SKM-1 treated with dmso at 0.1 percent for 144 hours (cell line): ENCODE measurements around the gene DYRK1A.

Experiments
- DNase-seq: peaks from one replicate; lab custom pipeline; 2025; ENCODE audit not compliant: unreplicated experiment; lab: John Stamatoyannopoulos, UW

The DYRK1A gene

GRCh38 chr21:37475186-37475868 is 108.8 kb downstream of the DYRK1A start:
- no peak for DNase-seq

- no peak for DNase-seq
These were observed 112.2 kb downstream of the DYRK1A start for GRCh38 chr21:37478794-37479193.

GRCh38 chr21:37483776-37484175 is 117.2 kb downstream of the DYRK1A start:
- no peak for DNase-seq

GRCh38 chr21:37484535-37485474 is 118.2 kb downstream of the DYRK1A start:
- DNase-seq: no peak

GRCh38 chr21:37489553-37489952 is 123.0 kb downstream of the DYRK1A start:
- no peak for DNase-seq

GRCh38 chr21:37490084-37490483 is 123.5 kb downstream of the DYRK1A start:
- no peak for DNase-seq

GRCh38 chr21:37496972-37497371 is 130.4 kb downstream of the DYRK1A start:
- no peak for DNase-seq

GRCh38 chr21:37498664-37499063 is 132.1 kb downstream of the DYRK1A start:
- DNase-seq: no peak

GRCh38 chr21:37502947-37503346 is 136.4 kb downstream of the DYRK1A start:
- no peak for DNase-seq

- DNase-seq: no peak
These were observed 137.4 kb downstream of the DYRK1A start for GRCh38 chr21:37503848-37504467.

GRCh38 chr21:37505963-37506362 is 139.4 kb downstream of the DYRK1A start:
- DNase-seq: no peak

GRCh38 chr21:37507716-37508115 is 141.1 kb downstream of the DYRK1A start:
- DNase-seq: no peak

- DNase-seq: no peak
These were observed 141.8 kb downstream of the DYRK1A start for GRCh38 chr21:37508341-37508740.

- DNase-seq: no peak
These were observed 143.3 kb downstream of the DYRK1A start for GRCh38 chr21:37509802-37510393.

- no peak for DNase-seq
These were observed 145.3 kb downstream of the DYRK1A start for GRCh38 chr21:37511848-37512247.

- DNase-seq: no peak
These were observed 146.8 kb downstream of the DYRK1A start for GRCh38 chr21:37513383-37513782.

GRCh38 chr21:37514038-37514667 is 147.6 kb downstream of the DYRK1A start:
- no peak for DNase-seq

- no peak for DNase-seq
These were observed 150.4 kb downstream of the DYRK1A start for GRCh38 chr21:37516998-37517397.

GRCh38 chr21:37520801-37521200 is 154.2 kb downstream of the DYRK1A start:
- no peak for DNase-seq

- no peak for DNase-seq
These were observed 155.1 kb downstream of the DYRK1A start for GRCh38 chr21:37521658-37522057.
